HCT116 (cell line): ENCODE measurements around the gene SHMT1. TPM values are rescaled to one million over a fixed set of nuclear protein-coding genes. Genes with fewer than 3 reads are reported as not detected.
"Not testable (repeated sequence)": the region's sequence is repeated elsewhere in the genome, so short reads cannot be mapped to it uniquely, and the experiment has no call there.

ENCODE experiments used
- ATAC-seq: fragments of 200-7000 bp; cut with Tn5 transposase; 2 replicates; pipeline ENCODE4 v1.9.1; 2020; ENCODE audit warnings: mild to moderate bottlenecking, moderate library complexity
- BruUV-seq: library from RNA; stranded (reverse); fragments of 400-500 nt; replicated peaks from 2 replicates; lab custom pipeline; 2021; lab: Mats Ljungman, UMichigan
- CTCF ChIA-PET: fragments of 300-600 bp; sonication (Branson Sonifier 250); formaldehyde crosslinking; loops from one replicate; lab custom pipeline; 2021; ENCODE audit warnings: antibody characterized with exemption; lab: Charles Lee
- POLR2A ChIA-PET: fragments of 300-600, 350-600 bp; sonication (Branson Sonifier 250); formaldehyde crosslinking; loops from one replicate; lab custom pipeline; 2021; ENCODE audit warnings: antibody characterized with exemption; lab: Charles Lee
- RAD21 ChIA-PET, 2 experiments: fragments of 300-600 bp; sonication (Branson Sonifier 250); formaldehyde crosslinking; loops; one replicate each; lab custom pipeline; 2023; ENCODE audit warnings: low total read pairs in 2 of 2; ENCODE audit not compliant: uncharacterized antibody in 2 of 2, unreplicated experiment in 2 of 2, low non-redundant PET in 1 of 2; lab: Charles Lee
- DNase-seq: peaks from one replicate; pipeline ENCODE4 v3.0.0-alpha.2; 2010; ENCODE audit warnings: low read depth, low spot score
- H2AFZ ChIP-seq: fragments of 200-600 bp; shearing (Covaris generic), sonication (generic); 2 replicates; pipeline ENCODE4 v1.6.1; 2017; ENCODE audit warnings: low read depth, mixed run types, mixed read lengths, antibody characterized with exemption, low read length; ENCODE audit not compliant: poor library complexity, severe bottlenecking
- H3K27ac ChIP-seq: 2 replicates; pipeline ENCODE4 v1.5.1; 2012; ENCODE audit warnings: low read depth, low read length
- H3K27me3 ChIP-seq: fragments of 200-600 bp; sonication (generic); 2 replicates; pipeline ENCODE4 v1.6.1; 2016; ENCODE audit warnings: mixed run types, low read length, mixed read lengths; ENCODE audit not compliant: insufficient read depth
- H3K36me3 ChIP-seq, 2 experiments: fragments of 200-500 bp in 1 of 2; fragments of 200-600 bp in 1 of 2; sonication (Bioruptor generic) in 1 of 2; sonication (generic) in 1 of 2; 2 replicates each; pipeline versions ENCODE4 v1.5.1 to v1.6.1; 2014 to 2016; ENCODE audit warnings: low read length in 2 of 2, inconsistent platforms in 1 of 2, mixed read lengths in 1 of 2, mixed run types in 1 of 2; ENCODE audit not compliant: insufficient read depth in 2 of 2, control insufficient read depth in 1 of 2
- H3K4me1 ChIP-seq, 2 experiments: fragments of 200-600 bp in 1 of 2; sonication (generic) in 1 of 2; 2 replicates each; pipeline versions ENCODE4 v1.5.1 to v1.6.1; 2012 to 2017; ENCODE audit warnings: low read length in 2 of 2, inconsistent platforms in 1 of 2, mild to moderate bottlenecking in 1 of 2, mixed read lengths in 1 of 2, mixed run types in 1 of 2, moderate library complexity in 1 of 2; ENCODE audit not compliant: insufficient read depth in 2 of 2, control insufficient read depth in 1 of 2
- H3K4me2 ChIP-seq: fragments of 200-600 bp; sonication (generic); 2 replicates; pipeline ENCODE4 v1.6.1; 2017; ENCODE audit warnings: mixed run types, low read length, mixed read lengths
- H3K4me3 ChIP-seq, 2 experiments: fragments of 200-600 bp in 1 of 2; sonication (generic) in 1 of 2; replicated peaks in 1 of 2; 2 replicates each; pipeline ENCODE4 v1.5.1; 2011 to 2016; ENCODE audit warnings: low read length in 2 of 2, control low read depth in 1 of 2, low read depth in 1 of 2, mild to moderate bottlenecking in 1 of 2, mixed read lengths in 1 of 2, mixed run types in 1 of 2
- H3K79me2 ChIP-seq: fragments of 200-600 bp; sonication (generic); 2 replicates; pipeline ENCODE4 v1.6.1; 2017; ENCODE audit warnings: mild to moderate bottlenecking, mixed run types, low read length, moderate library complexity, mixed read lengths; ENCODE audit not compliant: insufficient read depth
- H3K9ac ChIP-seq: fragments of 200-600 bp; sonication (generic); 2 replicates; pipeline ENCODE4 v1.6.1; 2016; ENCODE audit warnings: low read length, mixed read lengths
- H3K9me2 ChIP-seq: fragments of 200-600 bp; sonication (generic), shearing (Covaris generic); 2 replicates; pipeline ENCODE4 v1.6.1; 2017; ENCODE audit warnings: mixed run types, mild to moderate bottlenecking, moderate library complexity; ENCODE audit not compliant: insufficient read depth
- H3K9me3 ChIP-seq, 2 experiments: fragments of 200-500 bp in 1 of 2; fragments of 200-600 bp in 1 of 2; sonication (Bioruptor generic) in 1 of 2; sonication (generic) in 1 of 2; 2 replicates each; pipeline ENCODE4 v1.6.1; 2014 to 2017; ENCODE audit warnings: low read length in 2 of 2, mixed read lengths in 2 of 2, inconsistent platforms in 1 of 2, low read depth in 1 of 2, mild to moderate bottlenecking in 1 of 2, mixed run types in 1 of 2, moderate library complexity in 1 of 2; ENCODE audit not compliant: control insufficient read depth in 1 of 2, insufficient read depth in 1 of 2
- H4K20me1 ChIP-seq: fragments of 200-600 bp; sonication (generic), shearing (Covaris generic); 2 replicates; pipeline ENCODE4 v1.6.1; 2017; ENCODE audit warnings: mixed run types, mild to moderate bottlenecking, moderate library complexity; ENCODE audit not compliant: insufficient read depth
- intact Hi-C: fragments of 100-400 bp; cut with micrococcal nuclease; formaldehyde crosslinking; loops from 2 replicates; pipeline ENCODE4 v1.10.0; 2022
- total RNA-seq: library from RNA; stranded (reverse); gene quantifications from one replicate; pipeline ENCODE4 v1.2.1, GENCODE V29; 2021; ENCODE audit not compliant: unreplicated experiment

Gene SHMT1
- total RNA-seq, 1 experiment from 2014 or later, result 46.5 TPM

GRCh38 chr17:18401872-18402590 lies 38.7 kb upstream of the SHMT1 start:
- H3K4me1 ChIP-seq, RAD21 ChIA-PET, intact Hi-C loops, H3K4me2 ChIP-seq, CTCF ChIA-PET, H3K9me2 ChIP-seq, H3K9me3 ChIP-seq, H4K20me1 ChIP-seq, H3K79me2 ChIP-seq, H2AFZ ChIP-seq, H3K9ac ChIP-seq, ATAC-seq, H3K4me3 ChIP-seq, H3K27me3 ChIP-seq, POLR2A ChIA-PET, DNase-seq, H3K27ac ChIP-seq, H3K36me3 ChIP-seq, BruUV-seq: not testable (repeated sequence)

GRCh38 chr17:18388728-18389127 lies 25.4 kb upstream of the SHMT1 start:
- ATAC-seq, H3K4me3 ChIP-seq, H3K4me2 ChIP-seq, CTCF ChIA-PET, H3K36me3 ChIP-seq, POLR2A ChIA-PET, DNase-seq, H3K9me2 ChIP-seq, H2AFZ ChIP-seq, BruUV-seq, H3K9ac ChIP-seq, H3K9me3 ChIP-seq, H3K27ac ChIP-seq, H3K27me3 ChIP-seq, H4K20me1 ChIP-seq, H3K79me2 ChIP-seq, intact Hi-C loops, H3K4me1 ChIP-seq, RAD21 ChIA-PET: not testable (repeated sequence)

- H3K4me1 ChIP-seq, H3K4me2 ChIP-seq, intact Hi-C loops, H3K9me3 ChIP-seq, H4K20me1 ChIP-seq, BruUV-seq, RAD21 ChIA-PET, H2AFZ ChIP-seq, DNase-seq, POLR2A ChIA-PET, H3K9me2 ChIP-seq, CTCF ChIA-PET, H3K4me3 ChIP-seq, H3K27me3 ChIP-seq, H3K27ac ChIP-seq, ATAC-seq, H3K36me3 ChIP-seq, H3K9ac ChIP-seq, H3K79me2 ChIP-seq: not testable (repeated sequence)
Measured at GRCh38 chr17:18388266-18388665, 24.9 kb upstream of the SHMT1 start.

- CTCF ChIA-PET, RAD21 ChIA-PET, H2AFZ ChIP-seq, DNase-seq, POLR2A ChIA-PET, H3K27me3 ChIP-seq, H3K79me2 ChIP-seq, H3K4me1 ChIP-seq, H3K9ac ChIP-seq, H3K4me2 ChIP-seq, H3K9me3 ChIP-seq, H4K20me1 ChIP-seq, H3K9me2 ChIP-seq, BruUV-seq, H3K36me3 ChIP-seq, intact Hi-C loops, H3K27ac ChIP-seq, ATAC-seq, H3K4me3 ChIP-seq: not testable (repeated sequence)
Measured at GRCh38 chr17:18387583-18387982, 24.2 kb upstream of the SHMT1 start.
